GM21390 (cell line): ENCODE measurements around the gene ZDHHC3.
A peak's percentile ranks its signal among the peaks of the same experiment; 100 is the strongest.

Experiments
- ATAC-seq: cut with Tn5 transposase; IDR thresholded peaks from one replicate; pipeline ENCODE4 v1.9.1; 2021; ENCODE audit not compliant: unreplicated experiment

The ZDHHC3 gene

GRCh38 chr3:44976002-44976815, at the start of gene ZDHHC3, which contains the start of gene EXOSC7:
Gene ZDHHC3, minus strand, starts transcription at chr3:44976174. Its CDS starts 16,738 bp downstream, at chr3:44959436.
Gene EXOSC7, plus strand, starts transcription at chr3:44976244. Its CDS starts 34 bp downstream, at chr3:44976278.
- ATAC-seq = peak; percentile 76

GRCh38 chr3:45024542-45025255, 48.7 kb upstream of the ZDHHC3 start:
- no peak for ATAC-seq

DNA sequence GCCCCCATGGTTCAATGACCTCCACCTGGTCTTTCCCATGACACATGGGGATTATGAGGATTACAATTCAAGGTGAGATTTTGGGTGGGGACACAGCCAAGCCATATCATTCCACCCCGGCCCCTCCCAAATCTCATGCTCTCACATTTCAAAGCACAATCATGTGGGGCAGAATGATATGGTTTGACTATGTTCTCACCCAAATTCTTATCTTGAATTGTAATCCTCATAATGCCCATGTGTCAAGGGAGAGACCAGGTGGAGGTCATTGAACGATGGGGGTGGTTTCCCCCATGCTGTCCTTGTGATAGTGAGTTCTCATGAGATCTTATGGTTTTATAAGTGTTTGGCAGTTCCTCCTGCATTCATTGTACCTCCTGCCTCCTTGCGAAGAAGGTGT, 47.7 kb upstream of the ZDHHC3 start:
- ATAC-seq = no peak

DNA sequence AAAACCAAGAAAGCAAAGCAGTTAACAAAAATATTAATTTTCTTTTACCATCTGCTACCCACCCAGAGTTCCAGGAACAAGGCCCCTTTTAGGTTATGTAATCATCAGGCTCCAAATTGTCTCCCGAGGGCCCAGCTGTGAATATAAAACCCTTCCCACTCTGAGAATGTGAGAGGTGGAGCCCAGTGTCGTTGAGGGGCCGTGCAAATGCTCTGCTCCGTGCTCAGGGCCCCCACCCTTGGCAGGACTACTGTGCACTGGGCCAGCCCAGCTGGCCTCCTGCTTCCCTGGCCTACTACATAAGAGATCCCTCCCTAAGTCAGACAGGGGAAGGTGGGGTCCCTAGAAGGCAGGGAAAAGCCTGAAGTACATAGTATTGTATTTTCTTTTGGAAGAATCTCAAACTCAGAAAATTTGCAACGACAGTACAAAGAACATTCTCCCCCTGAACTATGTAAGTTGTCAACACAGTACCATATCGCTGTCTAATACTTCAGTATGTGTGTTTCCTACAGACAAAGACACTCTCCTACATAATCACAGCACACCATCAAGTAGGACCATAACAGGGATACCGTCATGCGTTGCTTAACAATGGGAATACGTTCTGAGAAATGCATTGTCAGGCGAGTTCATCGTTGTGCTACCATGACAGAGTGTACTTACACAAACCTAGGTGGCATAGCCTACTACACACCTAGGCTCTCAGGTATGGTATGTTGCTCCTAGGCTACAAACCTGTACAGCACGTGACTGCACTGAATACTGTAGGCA, 45.7 kb upstream of the ZDHHC3 start:
- ATAC-seq = no peak

GRCh38 chr3:45020534-45020933, 44.6 kb upstream of the ZDHHC3 start:
- ATAC-seq = no peak

GRCh38 chr3:45017821-45018220, 41.8 kb upstream of the ZDHHC3 start:
- no peak for ATAC-seq

- no peak for ATAC-seq
Measured at GRCh38 chr3:45016916-45017315, 40.9 kb upstream of the ZDHHC3 start.

- ATAC-seq = no peak
Measured at GRCh38 chr3:45012577-45012976, 36.6 kb upstream of the ZDHHC3 start.

GRCh38 chr3:45011756-45012508, 36.0 kb upstream of the ZDHHC3 start:
- no peak for ATAC-seq

DNA sequence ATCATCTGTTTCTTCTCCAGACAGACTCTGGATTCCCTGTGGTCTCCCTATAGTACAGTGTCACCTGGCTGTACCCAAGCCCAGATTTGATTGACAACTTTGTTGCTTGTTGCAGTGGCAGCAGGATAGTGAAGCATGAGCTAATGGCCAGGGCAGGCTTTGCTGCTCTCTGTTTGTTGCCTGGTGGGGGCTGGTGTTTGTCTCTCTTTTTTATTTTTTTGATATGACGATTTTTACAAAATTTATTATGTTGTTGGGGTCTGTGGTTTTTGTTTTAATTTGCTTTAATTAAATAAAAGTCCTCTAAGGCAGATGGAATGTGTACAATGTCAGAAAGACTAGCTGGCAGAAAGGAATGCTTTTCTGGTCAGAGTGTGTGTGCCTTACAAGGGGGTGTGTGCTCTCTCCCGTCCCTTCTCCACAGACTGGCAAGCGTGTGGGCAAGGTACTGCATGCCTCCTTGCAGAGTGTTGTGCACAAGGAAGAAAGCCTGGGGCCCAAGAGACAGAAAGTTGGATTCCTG, 34.9 kb upstream of the ZDHHC3 start:
- no peak for ATAC-seq

GRCh38 chr3:45009868-45010267, 33.9 kb upstream of the ZDHHC3 start:
- ATAC-seq = no peak

GRCh38 chr3:45008117-45008516, 32.1 kb upstream of the ZDHHC3 start:
- no peak for ATAC-seq

DNA sequence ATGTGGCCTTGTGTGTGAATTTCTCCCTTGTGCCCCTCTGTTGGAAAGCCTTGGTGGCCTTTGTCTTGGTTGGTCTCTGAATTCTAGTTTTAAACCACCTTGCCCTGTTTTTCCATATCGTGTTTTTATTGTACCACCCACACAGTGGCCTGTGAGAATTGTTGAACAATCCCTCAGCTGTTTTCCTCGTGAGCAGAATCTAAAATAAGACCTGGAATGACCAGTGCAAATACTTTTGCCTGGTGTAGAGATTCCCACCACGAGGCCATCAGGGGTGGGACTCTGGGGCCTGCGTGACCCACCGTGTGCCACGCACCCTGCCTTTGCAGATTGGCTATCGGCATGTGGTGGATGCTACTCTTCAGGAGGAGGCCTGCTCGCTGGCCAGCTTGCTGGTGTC, 31.1 kb upstream of the ZDHHC3 start:
- no peak for ATAC-seq

DNA sequence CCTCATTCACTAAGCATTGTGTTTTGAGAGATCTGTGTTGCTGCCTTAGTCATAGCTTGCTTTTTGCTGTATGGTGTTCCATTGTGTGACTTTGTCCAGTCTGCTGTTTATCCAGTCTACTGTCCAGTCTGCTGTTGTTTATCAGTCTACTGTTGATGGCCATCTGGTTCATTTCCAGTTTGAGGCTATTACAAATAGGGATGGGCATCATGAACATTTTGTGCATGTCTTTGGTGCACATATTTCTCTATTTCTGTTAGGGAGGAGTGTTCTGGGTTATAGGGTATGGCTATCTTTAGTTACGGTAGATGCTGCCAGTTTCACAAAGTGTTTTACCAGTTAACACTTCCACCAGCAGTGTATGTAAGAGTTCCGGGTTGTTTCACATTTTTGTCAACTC, 27.9 kb upstream of the ZDHHC3 start:
- ATAC-seq = no peak

DNA sequence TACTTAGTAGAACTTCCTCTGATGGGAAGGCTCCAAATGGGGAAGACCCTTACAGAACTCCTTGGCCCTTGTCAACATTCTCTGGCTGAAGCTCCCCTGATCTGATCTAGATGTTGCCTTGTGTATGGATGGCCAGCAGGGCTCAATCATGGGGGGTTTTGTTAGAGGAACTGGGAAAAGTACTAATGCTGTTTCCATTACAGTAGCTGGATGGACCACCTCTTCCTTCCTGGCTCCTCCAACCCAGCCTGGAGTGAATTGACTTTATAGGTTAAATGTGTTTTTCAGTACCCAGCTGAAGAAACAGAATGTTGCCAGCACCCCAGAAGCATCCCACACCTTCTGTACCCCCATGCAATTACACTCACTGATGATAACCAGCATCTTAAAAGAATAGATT, 27.4 kb upstream of the ZDHHC3 start:
- no peak for ATAC-seq

DNA sequence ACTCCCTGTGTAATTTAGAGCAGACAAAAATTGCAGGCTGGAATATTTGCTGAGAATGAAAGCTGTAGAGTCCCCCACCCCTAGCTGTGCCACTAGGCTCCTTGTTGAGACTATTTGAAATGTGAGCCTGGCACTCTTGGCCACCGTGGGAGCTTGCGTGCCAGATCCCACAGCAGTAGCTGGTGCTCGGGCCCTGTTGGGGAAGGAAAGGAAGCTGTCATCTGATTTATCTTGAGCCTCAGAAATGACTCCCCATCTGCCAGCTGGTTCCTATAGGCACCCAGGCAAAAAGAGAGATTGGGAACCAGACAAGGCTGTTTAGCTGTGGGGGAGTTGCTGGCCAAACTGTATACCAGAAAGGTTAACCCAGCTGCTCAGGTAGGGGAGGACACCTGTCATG, 26.7 kb upstream of the ZDHHC3 start:
- no peak for ATAC-seq

DNA sequence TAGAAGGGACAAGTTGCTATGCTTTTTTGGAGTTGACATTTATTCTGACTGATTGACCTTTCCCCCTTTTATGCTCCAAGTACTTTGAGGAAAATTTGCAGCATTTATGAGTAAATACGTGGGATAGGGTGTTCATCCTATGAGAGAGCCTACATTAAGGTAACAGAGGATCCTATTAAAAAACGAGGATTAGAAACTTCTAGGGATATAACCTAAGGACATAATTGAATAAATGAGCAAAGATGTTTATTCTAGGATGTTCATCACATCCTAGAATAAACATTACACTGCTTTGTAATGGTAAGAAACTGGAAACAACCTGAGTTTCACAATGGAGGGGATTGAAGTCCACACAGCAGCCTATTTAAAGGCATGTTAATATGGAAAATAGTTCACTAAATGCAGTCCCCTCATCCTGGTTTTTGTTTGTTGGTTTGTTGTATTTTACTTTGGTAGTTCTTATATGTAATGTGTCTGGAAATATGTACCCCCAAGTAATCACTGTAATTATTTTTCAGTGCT, 26.2 kb upstream of the ZDHHC3 start:
- ATAC-seq = no peak

DNA sequence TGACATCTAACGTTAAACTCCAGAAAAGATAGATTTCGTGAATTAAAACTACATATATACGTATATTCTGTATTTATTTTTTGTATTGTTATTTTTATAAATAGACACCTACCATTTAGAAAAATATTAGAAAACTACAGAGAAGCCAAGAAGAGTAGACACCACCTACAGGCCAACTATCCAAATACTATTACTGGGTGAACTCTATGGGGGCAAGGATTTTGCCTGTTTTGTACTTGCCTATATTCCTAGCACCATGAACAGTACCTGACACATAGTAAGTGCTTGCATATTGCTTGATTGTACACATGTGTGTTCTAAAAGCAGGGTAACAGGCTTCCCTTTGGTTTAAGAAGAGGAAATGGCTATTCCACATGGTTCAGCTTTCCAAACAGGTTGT, 25.8 kb upstream of the ZDHHC3 start:
- ATAC-seq = no peak

GRCh38 chr3:45000823-45001222, 24.8 kb upstream of the ZDHHC3 start:
- ATAC-seq = no peak

GRCh38 chr3:44999782-45000181, 23.8 kb upstream of the ZDHHC3 start:
- ATAC-seq = no peak
